K562 (cell line): ENCODE measurements around the gene DOCK1. TPM values are rescaled to one million over a fixed set of nuclear protein-coding genes. Genes with fewer than 3 reads are reported as not detected.

Source experiments
- ATAC-seq: fragments of 200-7000 bp; cut with Tn5 transposase; 3 replicates; pipeline ENCODE4 v1.9.1; 2020; ENCODE audit warnings: moderate library complexity
- BruUV-seq: library from RNA; stranded (reverse); fragments of 400-500 nt; replicated peaks from 2 replicates; lab custom pipeline; 2021; lab: Mats Ljungman, UMichigan
- CTCF ChIA-PET: fragments of 300-600 bp; formaldehyde crosslinking; extraction: SDS; loops from one replicate; lab custom pipeline; 2021; ENCODE audit warnings: low intra/inter-chr PET ratio; lab: Yijun Ruan, JAX
- POLR2A ChIA-PET: fragments of 300-600, 350-650 bp; sonication (Branson Sonifier 250); formaldehyde crosslinking; extraction: SDS; loops from one replicate; lab custom pipeline; 2021; ENCODE audit warnings: antibody characterized with exemption, inconsistent platforms; lab: Yijun Ruan, JAX
- DNase-seq, 4 experiments: peaks; one replicate each; pipeline versions ENCODE4 v3.0.0 to v3.0.0-alpha.2; 2011 to 2018; ENCODE audit warnings: low spot score in 3 of 4, mixed read lengths in 3 of 4; ENCODE audit errors: extremely low read depth in 1 of 4
- FAIRE-seq: peaks from 2 replicates; lab custom pipeline; 2011; peaks lifted over from hg19 to GRCh38; lab: Jason Lieb, UNC
- H2AFZ ChIP-seq: 2 replicates; pipeline ENCODE4 v1.6.0; 2011; ENCODE audit warnings: low read depth, low read length, control low read depth, inconsistent platforms
- H3K27ac ChIP-seq: fragments of 200-600 bp; 3 replicates; pipeline ENCODE4 v1.8.0; 2011; ENCODE audit warnings: low read depth, mild to moderate bottlenecking, control low read depth, inconsistent platforms, low read length, moderate library complexity, mixed read lengths; ENCODE audit errors: extremely low read depth
- H3K27me3 ChIP-seq, 2 experiments: fragments of 300-600 bp in 1 of 2; 2 replicates in 1 of 2; 3 replicates in 1 of 2; pipeline versions ENCODE4 v1.6.0 to v1.8.0; 2011; ENCODE audit warnings: inconsistent platforms in 2 of 2, low read length in 2 of 2, mild to moderate bottlenecking in 1 of 2, mixed read lengths in 1 of 2, moderate library complexity in 1 of 2; ENCODE audit not compliant: control insufficient read depth in 2 of 2, insufficient read depth in 2 of 2
- H3K36me3 ChIP-seq: fragments of 300-600 bp; 3 replicates; pipeline ENCODE4 v1.8.0; 2011; ENCODE audit warnings: mild to moderate bottlenecking, low read length, inconsistent platforms; ENCODE audit not compliant: control insufficient read depth, insufficient read depth
- H3K4me1 ChIP-seq, 2 experiments: fragments of 200-600 bp in 1 of 2; replicated peaks in 1 of 2; 2 replicates in 1 of 2; 3 replicates in 1 of 2; pipeline versions ENCODE4 v1.5.1 to v1.8.0; 2011; ENCODE audit warnings: inconsistent platforms in 2 of 2, low read length in 2 of 2, mild to moderate bottlenecking in 1 of 2, mixed read lengths in 1 of 2, moderate library complexity in 1 of 2; ENCODE audit not compliant: control insufficient read depth in 2 of 2, insufficient read depth in 2 of 2
- H3K4me2 ChIP-seq: 2 replicates; pipeline ENCODE4 v1.6.1; 2011; ENCODE audit warnings: low read length, control low read depth, inconsistent platforms, mixed read lengths; ENCODE audit not compliant: insufficient read depth
- H3K4me3 ChIP-seq: fragments of 200-600 bp; sonication (generic), shearing (Covaris generic); 2 replicates; pipeline ENCODE4 v1.5.1; 2016; ENCODE audit warnings: control low read depth, inconsistent platforms
- H3K79me2 ChIP-seq: fragments of 200-600 bp; 3 replicates; pipeline ENCODE4 v1.8.0; 2011; ENCODE audit warnings: low read length, inconsistent platforms; ENCODE audit not compliant: control insufficient read depth, insufficient read depth
- H3K9ac ChIP-seq, 2 experiments: 2 replicates each; pipeline versions ENCODE4 v1.6.0 to v1.6.1; 2011; ENCODE audit warnings: low read depth in 2 of 2, low read length in 2 of 2, control low read depth in 1 of 2, inconsistent platforms in 1 of 2, mild to moderate bottlenecking in 1 of 2, mixed read lengths in 1 of 2; ENCODE audit not compliant: insufficient read depth in 1 of 2
- H3K9me1 ChIP-seq: one replicate; pipeline ENCODE4 v1.6.0; 2011; ENCODE audit warnings: inconsistent platforms, mild to moderate bottlenecking, low read length, moderate library complexity; ENCODE audit not compliant: control insufficient read depth, insufficient read depth
- H3K9me3 ChIP-seq: replicated peaks from 2 replicates; pipeline ENCODE4 v1.5.1; 2011; ENCODE audit warnings: low read depth, low read length, inconsistent platforms; ENCODE audit not compliant: control insufficient read depth, insufficient read depth
- H4K20me1 ChIP-seq: replicated peaks from 2 replicates; pipeline ENCODE4 v1.6.1; 2011; ENCODE audit warnings: low read length, inconsistent platforms, mixed read lengths; ENCODE audit not compliant: control insufficient read depth, insufficient read depth
- NONO ChIP-seq, 2 experiments: fragments of 200-400 bp in 1 of 2; fragments of 450-650 bp in 1 of 2; formaldehyde crosslinking in 1 of 2; IDR thresholded peaks; 2 replicates each; pipeline ENCODE4 v1.6.1; 2017; ENCODE audit warnings: low read depth in 2 of 2, mild to moderate bottlenecking in 2 of 2, moderate library complexity in 2 of 2, low read length in 1 of 2
- PTBP1 ChIP-seq: fragments of 200-400 bp; formaldehyde crosslinking; IDR thresholded peaks from 2 replicates; pipeline ENCODE4 v1.6.1; 2017; ENCODE audit warnings: low read depth, low read length
- SMARCA4 ChIP-seq: fragments of 450-650 bp; IDR thresholded peaks from 2 replicates; pipeline ENCODE4 v1.6.1; 2016
- ZNF232 ChIP-seq: sonication (generic); formaldehyde crosslinking; IDR thresholded peaks from 2 replicates; pipeline ENCODE4 v1.8.0; 2022; ENCODE audit warnings: mild to moderate bottlenecking, missing genetic modification reagents
- ZNF347 ChIP-seq: fragments of 450-650 bp; formaldehyde crosslinking; IDR thresholded peaks from 2 replicates; pipeline ENCODE4 v1.4.0; 2020; ENCODE audit warnings: low read depth, mild to moderate bottlenecking, moderate library complexity
- ZNF586 ChIP-seq: fragments of 450-650 bp; formaldehyde crosslinking; conservative IDR thresholded peaks from 2 replicates; pipeline ENCODE4 v1.4.0; 2020; ENCODE audit warnings: mild to moderate bottlenecking, moderate library complexity
- WGBS: fragments of 100-300 bp; shearing (Covaris generic); methylation state at CpG from one replicate; pipeline ENCODE4 v1.1.6; 2016; ENCODE audit warnings: low coverage, mixed read lengths; ENCODE audit not compliant: insufficient coverage; ENCODE audit errors: missing lambda C conversion rate; 5-methylcytosine and 5-hydroxymethylcytosine counted together
- in situ Hi-C: fragments of 300-500 bp; cut with MboI; formaldehyde crosslinking; loops from 4 replicates; pipeline ENCODE4 v1.15.0; 2018; ENCODE audit warnings: inconsistent platforms, mixed read lengths
- intact Hi-C: fragments of 100-400 bp; cut with micrococcal nuclease; formaldehyde crosslinking; loops from 2 replicates; pipeline ENCODE4 v1.14.2; 2022
- polyA plus RNA-seq, 8 experiments: library from polyadenylated mRNA; depleted of rRNA in 4 of 8; stranded (reverse) in 5 of 8; unstranded in 3 of 8; fragments of >200 nt; fragmentation: Nextera tagmentation in 2 of 8; fragmentation: Illumina TruSeq in 1 of 8; extraction: Ambion mirVana in 2 of 8; extraction: Trizol in 1 of 8; gene quantifications; 2 replicates each; pipeline versions ENCODE4 v1.2.1 to v1.2.3, GENCODE V29; 2011 to 2014; ENCODE audit warnings: inconsistent platforms in 1 of 8, missing spikeins in 1 of 8
- total RNA-seq, 7 experiments: library from RNA; depleted of rRNA in 6 of 7; stranded (reverse); fragments of >200 nt in 6 of 7; fragmentation: Illumina TruSeq in 2 of 7; extraction: Trizol in 2 of 7; gene quantifications; 2 replicates each; pipeline versions ENCODE4 v1.2.1 to v1.2.3, GENCODE V29; 2011 to 2021; ENCODE audit warnings: low replicate concordance in 1 of 7
- TF ChIP-seq, protein P1 (sequence below), 2 experiments: fragments of 450-650 bp in 1 of 2; IDR thresholded peaks; 2 replicates each; pipeline ENCODE4 v1.6.1; 2011 to 2017; ENCODE audit warnings: low read depth in 2 of 2, antibody characterized with exemption in 1 of 2, borderline replicate concordance in 1 of 2, low read length in 1 of 2, mild to moderate bottlenecking in 1 of 2, mixed read lengths in 1 of 2; ENCODE audit not compliant: control insufficient read depth in 1 of 2
- TF ChIP-seq, protein P2 (sequence below): IDR thresholded peaks from 2 replicates; pipeline ENCODE4 v1.6.1; 2012; ENCODE audit warnings: low read depth, low read length, improper control_type of control experiment, borderline replicate concordance

DOCK1 gene
- total and polyA plus RNA-seq, 9 of the 15 experiments (the other 6 are each of a cell fraction or from before 2014, with no cell fraction given): 0.31 TPM; not detected in 8

DNA sequence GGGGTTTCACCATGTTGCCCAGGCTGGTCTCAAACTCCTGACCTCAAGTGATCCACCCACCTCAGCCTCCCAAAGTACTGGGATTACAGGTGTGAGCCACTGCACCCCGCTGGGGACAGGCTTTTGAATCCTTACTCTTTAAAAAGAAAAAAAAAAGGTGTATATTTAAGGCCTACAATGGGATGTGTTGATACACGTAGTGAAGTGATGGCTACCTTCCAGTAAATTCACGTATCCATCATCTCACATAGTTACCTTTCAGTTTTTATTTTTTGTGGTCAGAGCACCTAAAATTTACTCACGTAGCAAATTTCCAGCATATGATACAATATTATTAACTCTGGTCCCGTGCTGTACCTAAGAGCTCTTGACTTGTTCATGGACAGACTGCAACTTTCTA, 410.7 kb downstream of the DOCK1 start (continued):
- TF ChIP-seq, protein P1, sequence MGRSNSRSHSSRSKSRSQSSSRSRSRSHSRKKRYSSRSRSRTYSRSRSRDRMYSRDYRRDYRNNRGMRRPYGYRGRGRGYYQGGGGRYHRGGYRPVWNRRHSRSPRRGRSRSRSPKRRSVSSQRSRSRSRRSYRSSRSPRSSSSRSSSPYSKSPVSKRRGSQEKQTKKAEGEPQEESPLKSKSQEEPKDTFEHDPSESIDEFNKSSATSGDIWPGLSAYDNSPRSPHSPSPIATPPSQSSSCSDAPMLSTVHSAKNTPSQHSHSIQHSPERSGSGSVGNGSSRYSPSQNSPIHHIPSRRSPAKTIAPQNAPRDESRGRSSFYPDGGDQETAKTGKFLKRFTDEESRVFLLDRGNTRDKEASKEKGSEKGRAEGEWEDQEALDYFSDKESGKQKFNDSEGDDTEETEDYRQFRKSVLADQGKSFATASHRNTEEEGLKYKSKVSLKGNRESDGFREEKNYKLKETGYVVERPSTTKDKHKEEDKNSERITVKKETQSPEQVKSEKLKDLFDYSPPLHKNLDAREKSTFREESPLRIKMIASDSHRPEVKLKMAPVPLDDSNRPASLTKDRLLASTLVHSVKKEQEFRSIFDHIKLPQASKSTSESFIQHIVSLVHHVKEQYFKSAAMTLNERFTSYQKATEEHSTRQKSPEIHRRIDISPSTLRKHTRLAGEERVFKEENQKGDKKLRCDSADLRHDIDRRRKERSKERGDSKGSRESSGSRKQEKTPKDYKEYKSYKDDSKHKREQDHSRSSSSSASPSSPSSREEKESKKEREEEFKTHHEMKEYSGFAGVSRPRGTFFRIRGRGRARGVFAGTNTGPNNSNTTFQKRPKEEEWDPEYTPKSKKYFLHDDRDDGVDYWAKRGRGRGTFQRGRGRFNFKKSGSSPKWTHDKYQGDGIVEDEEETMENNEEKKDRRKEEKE (IDR thresholded peaks at IDR 0.05; ENCODE audit: borderline replicate concordance in 1 of 2, control insufficient read depth in 1 of 2, low read depth in 2 of 2, low read length in 1 of 2): no peak
- TF ChIP-seq PTBP1: no peak

DNA sequence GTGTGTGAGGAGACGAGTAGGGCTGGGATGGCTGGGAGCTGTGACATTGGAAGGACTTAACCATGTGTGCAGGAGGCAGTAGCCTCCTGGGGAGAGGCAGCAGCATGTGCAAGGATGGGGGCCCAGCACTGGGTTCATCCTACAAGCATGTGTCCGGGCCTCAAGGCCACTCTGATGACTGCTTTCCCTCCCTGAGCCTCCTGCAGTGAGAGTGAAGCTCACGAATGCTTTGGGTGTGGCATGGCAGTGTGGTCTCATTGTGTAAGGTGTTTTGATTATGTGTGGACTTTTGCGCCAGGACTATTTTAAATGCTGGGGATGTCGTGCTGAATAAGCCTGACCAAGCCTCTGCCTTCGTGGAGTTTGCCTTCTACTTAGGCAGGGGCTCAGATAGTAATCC, 413.2 kb downstream of the DOCK1 start:
- H2AFZ ChIP-seq: no peak overlapping the region
- TF ChIP-seq, protein P2, sequence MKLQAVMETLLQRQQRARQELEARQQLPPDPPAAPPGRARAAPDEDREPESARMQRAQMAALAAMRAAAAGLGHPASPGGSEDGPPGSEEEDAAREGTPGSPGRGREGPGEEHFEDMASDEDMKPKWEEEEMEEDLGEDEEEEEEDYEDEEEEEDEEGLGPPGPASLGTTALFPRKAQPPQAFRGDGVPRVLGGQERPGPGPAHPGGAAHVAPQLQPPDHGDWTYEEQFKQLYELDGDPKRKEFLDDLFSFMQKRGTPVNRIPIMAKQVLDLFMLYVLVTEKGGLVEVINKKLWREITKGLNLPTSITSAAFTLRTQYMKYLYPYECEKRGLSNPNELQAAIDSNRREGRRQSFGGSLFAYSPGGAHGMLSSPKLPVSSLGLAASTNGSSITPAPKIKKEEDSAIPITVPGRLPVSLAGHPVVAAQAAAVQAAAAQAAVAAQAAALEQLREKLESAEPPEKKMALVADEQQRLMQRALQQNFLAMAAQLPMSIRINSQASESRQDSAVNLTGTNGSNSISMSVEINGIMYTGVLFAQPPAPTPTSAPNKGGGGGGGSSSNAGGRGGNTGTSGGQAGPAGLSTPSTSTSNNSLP: no peak
- no peak for TF ChIP-seq SMARCA4
- TF ChIP-seq ZNF586: no peak
- TF ChIP-seq ZNF347 (CRISPR knock-in tag): no peak
- no peak for TF ChIP-seq ZNF232 (CRISPR knock-in tag)
- no peak for TF ChIP-seq NONO (IDR thresholded peaks at IDR 0.05; ENCODE audit: low read depth in 2 of 2, low read length in 1 of 2)
- WGBS: 0% methylated on average over 5 of the region's 6 CpGs
- H3K27me3 ChIP-seq: no peaks in the 10 kb centered on the region
- H3K9me3 ChIP-seq: no peaks in the 10 kb centered on the region
- ATAC-seq (no peak), FAIRE-seq (no peak), DNase-seq (no peak)
- H3K79me2 ChIP-seq: no peaks in the 10 kb centered on the region
- intact Hi-C loops (no loop called here), in situ Hi-C loops (no loop called here)
- no peak overlapping the region for H3K4me2 ChIP-seq
- H3K9me1 ChIP-seq: no peaks in the 10 kb centered on the region
- ChIA-PET CTCF (no interaction called here), POLR2A (no interaction called here)
- H3K4me3 ChIP-seq: no peak overlapping the region
- H3K9ac ChIP-seq: no peak overlapping the region
- no peaks in the 10 kb centered on the region for H3K4me1 ChIP-seq
- no TSS peak for BruUV-seq
- no peaks in the 10 kb centered on the region for H3K36me3 ChIP-seq
- H4K20me1 ChIP-seq: no peaks in the 10 kb centered on the region
- H3K27ac ChIP-seq: no peak overlapping the region
